GM21360 (cell line): ENCODE results near the gene PIN1.
"Not testable (repeated sequence)": the region's sequence is repeated elsewhere in the genome, so short reads cannot be mapped to it uniquely, and the experiment has no call there.

Experiments used
- ATAC-seq: cut with Tn5 transposase; IDR thresholded peaks from one replicate; pipeline ENCODE4 v1.9.1; 2021; ENCODE audit warnings: mild to moderate bottlenecking, moderate library complexity; ENCODE audit not compliant: unreplicated experiment

PIN1 gene

DNA sequence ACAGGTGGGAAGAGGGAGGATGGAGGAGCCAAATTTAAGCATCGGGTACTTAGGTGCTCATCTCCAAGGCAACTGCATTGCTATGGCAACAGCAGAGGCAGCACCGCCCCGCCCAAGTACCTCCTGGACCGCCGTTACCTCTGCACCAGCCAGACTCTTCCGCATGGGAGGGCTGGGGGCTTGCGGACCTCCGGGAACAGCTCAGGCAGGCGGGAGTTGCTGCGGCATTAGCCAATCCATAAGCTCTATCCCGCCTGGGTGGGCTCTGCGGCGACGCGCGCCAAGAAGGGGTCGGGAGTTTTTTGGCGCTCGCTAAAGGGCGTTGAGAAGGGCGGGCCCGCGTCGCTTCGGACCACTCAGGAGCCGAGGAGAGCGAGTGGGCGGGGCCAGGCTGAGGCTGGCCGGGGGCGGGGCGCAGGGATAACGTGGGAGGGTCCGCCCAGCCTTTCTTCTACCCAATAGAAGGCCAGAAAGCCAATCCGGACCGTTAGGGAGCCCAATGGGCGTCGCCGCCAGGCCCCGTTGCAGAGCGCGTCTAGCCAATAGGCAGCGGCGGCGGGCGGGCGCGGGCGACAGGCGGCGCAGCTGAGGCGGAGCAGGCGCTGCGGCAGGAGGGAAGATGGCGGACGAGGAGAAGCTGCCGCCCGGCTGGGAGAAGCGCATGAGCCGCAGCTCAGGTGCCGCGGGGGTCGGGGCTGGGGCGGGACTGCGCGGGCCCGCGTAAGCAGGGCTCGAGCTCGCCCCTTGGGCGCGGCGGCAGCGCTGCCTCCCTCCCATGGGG is at the start of gene PIN1:
Gene PIN1 (plus strand): TSS at position 593 of the 781 bp plus-strand sequence. CDS start 27 bp downstream, at position 620.
- ATAC-seq: peak; percentile 95

DNA sequence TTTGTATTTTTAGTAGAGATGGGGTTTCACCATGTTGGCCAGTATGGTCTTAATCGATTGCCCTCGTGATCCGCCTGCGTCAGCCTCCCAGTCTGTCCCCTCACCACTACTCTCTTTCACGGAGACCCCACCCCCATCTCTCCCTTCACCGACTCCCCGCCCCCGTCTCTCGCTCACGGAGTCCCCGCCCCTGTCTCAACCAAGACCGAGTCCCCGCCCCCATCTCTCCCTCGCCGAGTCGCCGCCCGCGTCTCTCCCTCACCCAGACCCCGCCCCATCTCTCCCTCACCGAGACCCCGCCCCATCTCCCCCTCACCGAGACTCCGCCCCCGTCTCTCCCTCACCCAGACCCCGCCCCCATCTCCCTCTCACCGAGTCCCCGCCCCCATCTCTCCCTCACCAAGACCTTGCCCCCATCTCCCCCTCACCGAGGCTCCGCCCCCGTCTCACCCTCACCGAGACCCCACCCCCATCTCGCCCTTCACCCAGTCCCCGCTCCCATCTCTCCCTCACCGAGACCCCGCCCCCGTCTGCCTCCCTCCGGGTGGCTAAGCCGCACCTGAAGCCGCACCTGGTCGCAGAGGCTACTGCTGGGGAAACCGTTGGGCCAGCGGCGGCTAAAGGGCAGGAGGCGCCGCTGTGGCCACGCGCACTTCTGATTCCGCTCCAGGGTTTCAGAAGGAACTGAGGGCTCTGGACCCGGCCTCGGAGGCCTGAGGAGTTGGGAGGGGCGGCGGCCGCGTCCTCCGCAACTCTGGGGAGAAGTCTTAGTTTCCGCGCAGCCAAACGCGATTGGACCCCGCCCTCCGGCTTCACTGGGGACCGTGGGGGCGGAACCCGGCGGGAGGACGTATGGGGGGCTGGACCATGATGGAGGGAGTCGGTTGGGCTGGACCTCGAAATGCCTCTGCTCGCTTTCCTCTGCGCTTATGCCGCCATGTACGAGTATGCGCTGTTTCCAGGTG is 49.5 kb upstream of the PIN1 start:
- peak; percentile 71 for ATAC-seq

DNA sequence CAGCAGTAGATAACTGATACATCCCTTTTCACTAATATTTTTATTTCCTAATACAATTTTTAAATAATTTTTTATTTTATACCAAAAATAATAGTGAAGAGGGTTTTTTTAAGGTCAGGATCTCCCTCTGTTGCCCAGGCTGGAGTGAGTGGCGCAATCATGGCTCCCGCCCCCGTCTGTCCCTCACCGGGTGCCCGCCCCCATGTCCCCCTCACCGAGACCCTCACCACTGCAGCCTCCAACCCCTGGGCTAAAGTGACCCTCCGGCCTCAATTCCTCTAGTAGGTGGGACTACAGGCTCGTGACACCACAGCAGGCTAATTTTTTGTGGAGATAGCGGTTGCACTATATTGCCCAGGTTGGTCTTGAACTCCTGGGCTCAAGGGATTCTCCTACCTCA is 48.8 kb upstream of the PIN1 start:
- ATAC-seq: no peak

DNA sequence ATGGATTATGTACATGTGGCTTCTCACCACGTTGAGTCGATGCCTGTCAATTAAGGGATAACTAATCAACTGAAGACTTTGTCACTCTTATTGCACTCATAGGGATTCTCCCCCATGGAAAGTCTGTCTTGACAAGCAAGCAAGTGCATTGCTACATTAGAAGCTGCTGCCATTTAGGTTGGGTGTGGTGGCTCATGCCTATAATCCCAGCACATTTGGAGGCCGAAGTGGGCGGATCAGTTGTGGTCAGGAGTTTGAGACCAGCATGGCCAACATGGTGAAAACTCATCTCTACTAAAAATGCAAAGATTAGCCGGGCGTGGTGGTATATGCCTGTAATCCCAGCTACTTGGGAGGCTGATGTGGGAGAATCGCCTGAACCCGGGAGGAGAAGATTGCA is 48.3 kb upstream of the PIN1 start:
- ATAC-seq: no peak

DNA sequence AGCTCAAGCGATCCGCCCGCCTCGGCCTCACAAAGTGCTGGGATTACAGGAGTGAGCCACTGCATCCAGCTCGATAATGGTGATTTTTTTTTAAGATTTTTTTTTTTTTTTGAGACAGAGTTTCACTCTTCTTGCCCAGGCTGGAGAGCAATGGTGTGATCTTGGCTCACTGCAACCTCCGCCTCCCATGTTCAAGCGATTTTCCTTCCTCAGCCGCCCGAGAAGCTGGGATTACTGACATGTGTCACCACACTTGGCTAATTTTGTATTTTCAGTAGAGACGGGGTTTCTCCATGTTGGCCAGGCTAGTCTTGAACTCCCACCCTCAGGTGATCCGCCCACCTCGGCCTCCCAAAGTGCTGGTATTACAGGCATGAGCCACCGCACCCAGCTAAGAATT is 46.5 kb upstream of the PIN1 start:
- ATAC-seq: not testable (repeated sequence)

DNA sequence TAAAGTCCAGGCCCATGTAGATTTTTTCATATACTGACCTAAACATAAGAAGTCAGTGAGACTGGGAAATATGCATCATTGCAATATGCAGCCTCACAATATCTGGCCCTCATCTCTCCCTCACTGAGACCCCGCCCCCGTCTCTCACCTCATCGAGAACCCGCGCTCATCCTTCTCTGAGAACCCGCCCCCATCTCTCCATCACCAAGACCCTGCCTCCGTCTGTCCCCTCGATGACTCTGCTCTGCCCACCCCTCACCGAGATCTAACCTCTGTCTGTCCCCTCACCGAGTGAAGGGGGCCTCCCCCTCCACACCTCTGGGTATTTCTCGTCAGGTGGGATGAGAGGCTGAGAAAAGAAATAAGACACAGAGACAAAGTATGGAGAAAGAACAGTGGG is 46.1 kb upstream of the PIN1 start:
- no peak for ATAC-seq

DNA sequence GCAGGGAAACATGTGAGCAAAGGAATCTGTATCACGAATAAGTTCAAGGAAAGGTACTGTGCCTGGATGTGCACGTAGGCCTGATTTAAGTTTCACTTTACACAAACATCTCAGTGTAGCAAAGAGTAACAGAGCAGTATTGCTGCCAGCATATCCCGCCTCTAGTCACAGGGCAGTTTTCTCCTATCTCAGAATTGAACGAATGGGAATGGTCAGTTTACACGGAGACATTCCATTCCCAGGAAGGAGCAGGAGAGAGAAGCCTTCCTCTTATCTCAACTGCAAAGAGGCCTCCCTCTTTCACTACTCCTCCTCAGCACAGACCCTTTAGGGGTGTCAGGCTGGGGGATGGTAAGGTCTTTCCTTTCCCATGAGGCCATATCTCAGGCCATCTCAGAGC is 45.5 kb upstream of the PIN1 start:
- ATAC-seq: not testable (repeated sequence)

DNA sequence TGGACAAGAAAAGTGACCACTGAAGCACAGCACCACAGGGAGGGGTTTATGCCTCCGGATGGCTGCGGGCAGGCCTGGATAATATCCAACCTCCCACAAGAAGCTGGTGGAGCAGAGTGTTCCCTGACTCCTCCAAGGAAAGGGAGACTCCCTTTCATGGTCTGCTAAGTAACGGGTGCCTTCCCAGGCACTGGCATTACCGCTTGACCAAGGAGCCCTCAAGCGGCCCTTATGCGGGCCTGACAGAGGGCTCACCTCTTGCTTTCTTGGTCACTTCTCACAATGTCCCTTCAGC is 44.1 kb upstream of the PIN1 start:
- ATAC-seq: not testable (repeated sequence)

DNA sequence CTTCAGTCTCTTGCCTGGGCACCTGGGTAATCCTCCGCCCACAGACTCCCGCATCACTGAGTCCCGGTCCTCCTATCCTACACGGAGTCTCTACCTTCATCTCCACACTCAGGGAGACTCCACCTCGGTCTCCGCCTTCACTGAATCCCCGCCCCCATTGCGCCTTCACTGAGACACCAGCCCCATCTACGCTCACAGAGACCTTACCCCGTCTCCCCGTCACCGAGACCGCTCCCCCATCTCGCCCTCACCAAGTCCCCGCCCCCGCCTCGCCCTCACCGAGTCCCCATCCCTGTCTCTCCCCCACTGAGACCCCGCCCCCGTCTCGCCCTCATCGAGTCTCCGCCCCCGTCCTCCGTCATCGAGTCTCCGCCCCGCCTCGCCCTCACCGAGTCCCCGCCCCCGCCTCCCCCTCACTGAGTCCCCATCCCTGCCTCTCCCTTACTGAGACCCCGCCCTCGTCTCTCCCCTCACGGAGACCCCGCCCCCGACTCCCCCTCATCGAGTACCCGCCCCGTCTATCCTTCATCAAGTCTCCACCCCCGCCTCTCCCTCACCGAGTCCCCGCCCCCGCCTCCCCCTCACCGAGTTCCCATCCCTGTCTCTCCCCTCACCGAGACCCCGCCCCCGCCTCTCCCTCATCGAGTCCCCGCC is 43.4 kb upstream of the PIN1 start:
- peak; percentile 38 for ATAC-seq

DNA sequence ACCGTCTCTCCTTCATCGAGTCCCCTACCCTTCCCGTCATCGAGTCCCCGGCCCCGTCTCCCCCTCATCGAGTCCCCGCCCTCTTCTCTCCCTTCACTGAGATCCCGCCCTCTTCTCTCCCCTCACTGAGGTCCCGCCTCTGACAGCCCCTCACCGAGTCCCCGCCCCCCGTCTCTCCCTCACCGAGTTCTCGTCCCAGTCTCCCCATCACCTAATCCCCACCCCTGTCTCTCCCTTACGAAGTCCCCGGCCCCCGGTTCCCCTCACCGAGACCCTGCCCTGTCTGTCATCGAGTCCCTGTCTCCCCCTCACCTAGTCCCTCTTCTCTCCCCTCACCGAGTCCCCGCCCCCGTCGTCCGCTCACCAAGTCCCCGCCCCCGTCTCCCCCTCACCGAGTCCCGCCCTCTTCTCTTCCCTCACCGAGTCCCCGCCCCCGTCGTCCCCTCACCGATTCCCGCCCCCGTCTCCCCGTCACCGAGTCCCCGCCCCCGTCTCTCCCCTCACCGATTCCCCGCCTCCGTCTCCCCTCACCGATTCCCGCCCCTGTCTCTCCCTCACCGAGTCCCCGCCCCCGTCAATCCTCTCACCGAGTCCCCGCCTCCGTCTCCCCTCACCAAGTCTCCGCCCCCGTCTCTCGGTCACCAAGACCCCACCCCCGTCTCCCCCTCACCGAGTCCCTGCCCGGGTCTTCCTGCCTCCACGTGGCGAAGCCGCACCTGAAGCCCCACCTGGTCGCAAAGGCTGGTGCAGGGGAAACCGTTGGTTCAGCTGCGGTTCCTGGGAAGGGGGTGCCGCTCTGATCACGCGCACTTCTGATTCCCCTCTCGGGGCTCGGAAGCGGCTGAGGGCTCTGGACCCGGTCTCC is 42.7 kb upstream of the PIN1 start:
- ATAC-seq: peak; percentile 34

DNA sequence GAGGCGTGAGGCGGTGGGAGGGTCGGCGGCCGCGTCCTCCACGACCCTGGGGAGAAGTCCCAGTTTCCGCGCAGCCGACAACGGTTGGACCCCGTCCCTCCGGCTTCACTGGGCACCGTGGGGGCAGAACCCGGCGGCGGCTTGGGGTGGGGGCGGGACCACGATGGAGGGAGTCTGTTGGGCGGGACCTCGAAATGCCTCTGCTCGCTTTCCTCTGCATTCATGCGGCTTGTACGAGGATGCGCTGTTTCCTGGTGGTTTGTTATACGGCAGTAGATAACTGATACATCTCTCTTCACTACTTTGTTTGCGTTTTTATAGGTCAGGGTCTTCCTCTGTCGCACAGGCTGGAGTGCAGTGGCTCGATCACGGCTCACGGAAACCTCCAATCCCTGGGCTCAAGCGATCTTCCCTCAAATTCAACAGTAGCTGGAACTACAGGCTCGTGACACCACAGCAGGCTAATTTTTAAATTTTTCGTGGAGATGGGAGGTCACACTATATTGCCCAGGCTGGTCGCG is 42.0 kb upstream of the PIN1 start:
- peak; percentile 5 for ATAC-seq

DNA sequence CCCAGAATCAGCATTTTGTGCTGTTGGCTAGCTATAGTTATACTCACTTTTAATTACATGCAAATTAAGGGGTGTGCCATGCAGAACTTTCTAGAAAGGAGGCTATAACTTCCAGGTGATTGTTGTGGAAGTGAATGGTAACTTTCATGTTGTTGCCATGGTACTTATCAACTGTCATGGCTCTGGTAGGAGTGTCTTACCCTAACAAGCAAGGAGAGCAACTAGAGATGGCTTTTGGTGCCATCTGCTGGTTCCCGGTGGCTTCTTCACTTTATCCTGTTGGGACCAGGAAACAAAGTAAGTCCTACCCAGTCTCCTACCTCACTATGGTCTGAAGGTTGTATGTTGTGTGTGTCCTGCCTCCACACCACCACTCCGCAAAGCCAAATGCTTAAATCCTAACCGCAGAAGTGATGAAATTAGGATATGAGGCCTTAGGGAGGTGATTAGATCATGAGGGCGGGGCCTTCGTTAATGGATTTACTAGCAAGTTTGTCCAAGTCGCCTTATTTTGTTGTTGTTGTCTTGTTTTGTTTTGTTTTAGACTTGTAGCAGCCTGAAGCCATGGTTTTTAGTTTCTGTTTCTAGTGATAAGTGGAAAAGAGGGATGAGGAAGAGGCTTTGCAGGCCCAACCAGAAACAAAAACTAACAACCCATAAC is 38.9 kb upstream of the PIN1 start:
- peak; percentile 44 for ATAC-seq

DNA sequence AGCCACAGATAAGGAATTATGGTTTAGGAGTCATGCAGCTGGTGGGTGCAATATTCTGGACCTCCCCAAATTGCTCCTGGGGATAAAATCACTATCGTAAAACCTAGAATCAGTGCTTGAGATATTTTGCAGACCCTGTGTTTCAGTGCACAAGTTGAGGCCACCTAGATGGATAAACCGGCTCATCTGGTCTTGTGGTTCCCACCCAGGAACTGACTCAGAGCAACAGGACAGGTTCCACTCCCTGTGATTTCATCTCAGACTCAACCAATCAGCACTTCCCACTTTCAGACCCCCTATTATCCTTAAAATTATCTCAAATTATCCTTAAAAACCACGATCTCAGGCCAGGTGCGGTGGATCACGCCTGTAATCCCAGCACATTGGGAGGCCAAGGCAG is 37.2 kb upstream of the PIN1 start:
- no peak for ATAC-seq

DNA sequence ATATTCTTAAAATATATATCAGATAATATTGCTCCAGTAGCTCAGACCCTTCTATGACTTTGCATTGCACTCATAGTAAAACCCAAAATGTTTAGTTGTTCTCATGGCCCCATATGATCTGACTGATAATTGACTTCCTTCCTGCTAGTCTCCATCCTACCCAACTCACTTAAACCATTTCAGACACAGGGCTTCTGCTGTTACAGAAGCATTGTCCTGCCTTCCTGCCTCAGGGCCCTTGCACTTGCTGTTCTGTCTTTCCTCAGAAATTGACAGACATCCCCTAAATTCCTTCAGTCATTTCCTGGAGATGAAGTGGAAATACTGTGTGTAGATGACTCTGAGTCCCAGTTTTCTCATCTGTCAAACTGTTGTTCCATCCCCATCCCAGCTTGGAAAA is 36.0 kb upstream of the PIN1 start:
- ATAC-seq: no peak

DNA sequence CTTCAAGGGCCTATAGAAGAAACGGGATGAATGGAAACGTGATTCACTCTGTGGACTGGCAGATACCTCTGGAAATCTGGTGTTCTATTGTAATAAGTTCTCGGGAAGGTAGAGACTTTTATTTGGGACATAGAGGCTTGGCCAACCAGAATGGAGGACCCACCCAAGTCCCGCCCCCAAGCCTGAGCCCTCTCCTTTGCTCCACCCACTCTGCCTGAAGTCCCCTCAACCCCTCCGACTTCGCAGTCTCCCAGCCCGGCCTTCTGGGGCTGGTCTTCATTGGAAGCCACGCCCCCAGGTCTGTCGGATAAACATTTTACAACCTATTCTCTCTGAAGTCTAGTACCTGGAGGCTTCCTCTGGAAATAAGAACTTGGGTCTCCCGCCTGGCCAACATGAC is 33.1 kb upstream of the PIN1 start:
- no peak for ATAC-seq

DNA sequence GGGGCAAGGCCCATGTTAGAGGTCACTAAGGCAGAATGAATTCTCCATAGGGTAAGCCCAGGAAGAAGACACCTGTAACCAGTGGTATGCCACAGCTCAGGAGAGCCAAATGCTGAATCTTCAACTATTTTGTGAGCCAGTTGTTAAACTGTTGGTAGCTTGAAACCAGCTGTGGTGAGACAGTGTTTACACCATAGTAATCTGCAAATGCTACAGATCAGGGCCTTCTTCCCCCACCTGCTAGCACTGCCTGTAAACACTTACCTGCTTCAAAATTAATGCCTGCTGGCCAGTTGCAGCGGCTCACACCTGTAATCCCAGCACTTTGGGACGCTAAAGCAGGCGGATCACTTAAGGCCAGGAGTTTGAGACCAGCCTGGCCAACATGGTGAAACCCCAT is 28.3 kb upstream of the PIN1 start:
- no peak for ATAC-seq

DNA sequence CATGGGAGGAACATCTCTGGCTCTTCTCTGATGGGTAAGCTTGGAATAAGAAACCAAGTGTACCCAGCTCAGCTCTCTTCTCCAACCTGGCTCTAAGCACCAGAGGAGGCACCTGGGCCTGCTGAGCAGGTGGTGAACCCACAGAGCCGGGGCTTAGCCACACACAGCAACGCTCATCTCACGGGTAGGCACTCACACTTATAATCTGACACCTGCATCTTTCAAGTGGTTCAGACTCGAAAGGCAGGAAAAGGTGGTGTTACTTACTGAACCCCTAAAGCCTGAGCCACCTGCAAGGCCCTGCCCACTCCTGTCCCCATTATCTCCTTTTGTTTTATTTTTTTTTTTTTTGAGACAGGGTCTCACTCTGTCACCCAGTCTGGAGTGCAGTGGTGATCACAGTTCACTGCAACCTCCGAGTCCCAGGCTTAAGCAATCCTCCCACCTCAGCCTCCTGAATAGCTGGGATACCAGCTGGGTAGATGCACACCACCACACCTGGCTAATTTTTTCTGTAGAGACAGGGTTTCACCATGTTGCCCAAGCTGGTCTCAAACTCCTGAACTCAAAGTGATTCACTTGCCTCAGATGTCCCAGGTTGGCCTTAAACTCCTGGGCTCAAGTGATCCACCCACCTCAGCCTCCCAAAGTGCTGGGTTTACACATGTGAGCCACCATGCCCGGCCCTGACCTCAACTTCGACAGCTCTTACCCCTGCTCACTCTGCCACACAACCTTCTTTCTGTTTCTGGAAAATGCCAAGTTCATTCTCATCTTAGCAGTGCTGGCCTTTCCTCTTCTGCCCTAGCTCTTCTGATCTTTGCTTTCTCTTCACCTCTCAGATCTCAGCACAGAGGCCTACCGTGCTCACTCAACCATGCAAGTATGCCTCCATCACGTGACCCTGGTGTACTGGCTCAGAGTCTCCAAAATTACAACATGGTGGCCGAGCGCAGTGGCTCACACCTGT is 26.0 kb upstream of the PIN1 start:
- ATAC-seq: no peak

DNA sequence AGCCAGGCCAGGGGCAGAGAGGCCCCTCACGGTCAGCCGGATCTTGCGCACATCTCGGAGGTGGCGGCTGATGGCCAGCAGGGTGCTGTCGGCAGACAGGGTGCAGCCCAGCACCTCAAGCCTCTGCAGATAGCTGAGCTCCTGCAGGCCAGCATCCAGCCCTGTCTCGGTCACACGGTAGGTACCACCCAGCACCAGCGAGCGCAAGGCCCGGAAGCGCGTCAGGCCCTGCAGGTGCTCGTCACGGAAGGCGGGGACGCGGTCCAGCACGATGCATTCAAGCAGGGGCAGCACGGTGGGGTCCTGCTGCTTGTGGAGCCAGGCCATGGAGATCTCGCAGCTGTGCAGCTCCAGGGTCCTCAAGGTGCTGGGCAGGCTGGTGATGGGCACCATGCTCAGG is 24.0 kb upstream of the PIN1 start:
- ATAC-seq: no peak
